NCI-H446 (cell line): ENCODE data around the gene ZNF236.
A peak's percentile ranks its signal among the peaks of the same experiment; 100 is the strongest.

Experiments
- DNase-seq, 2 experiments: peaks; one replicate each; lab custom pipeline; 2025; lab: John Stamatoyannopoulos, UW

The ZNF236 gene

GRCh38 chr18:76821356-76821874 is 942 bp upstream of the ZNF236 start:
- no peak for DNase-seq

- peak in 1 of 2 experiments; percentile 57 for DNase-seq
Measured at GRCh38 chr18:76821875-76822505, 367 bp upstream of the ZNF236 start.

GRCh38 chr18:76823161-76823538 is 793 bp downstream of the ZNF236 start:
- no peak for DNase-seq

- DNase-seq, result no peak
Measured at GRCh38 chr18:76823587-76824011, 1.2 kb downstream of the ZNF236 start.

- no peak for DNase-seq
Measured at GRCh38 chr18:76824145-76824676, 1.9 kb downstream of the ZNF236 start.

GRCh38 chr18:76824754-76825153 is 2.4 kb downstream of the ZNF236 start:
- DNase-seq, result no peak

GRCh38 chr18:76827205-76828200 is 5.1 kb downstream of the ZNF236 start:
- DNase-seq, result no peak

- DNase-seq, result no peak
Measured at GRCh38 chr18:76834379-76834778, 12.0 kb downstream of the ZNF236 start.

GRCh38 chr18:76835380-76835779 is 13.0 kb downstream of the ZNF236 start:
- no peak for DNase-seq

GRCh38 chr18:76837071-76837470 is 14.7 kb downstream of the ZNF236 start:
- no peak for DNase-seq

- no peak for DNase-seq
Measured at GRCh38 chr18:76838182-76838581, 15.8 kb downstream of the ZNF236 start.

- no peak for DNase-seq
Measured at GRCh38 chr18:76839086-76839794, 16.9 kb downstream of the ZNF236 start.

- no peak for DNase-seq
Measured at GRCh38 chr18:76842837-76843530, 20.6 kb downstream of the ZNF236 start.

GRCh38 chr18:76844144-76844543 is 21.8 kb downstream of the ZNF236 start:
- DNase-seq, result no peak

- DNase-seq, result no peak
Measured at GRCh38 chr18:76844742-76845477, 22.6 kb downstream of the ZNF236 start.

- DNase-seq, result no peak
Measured at GRCh38 chr18:76846217-76846616, 23.9 kb downstream of the ZNF236 start.

GRCh38 chr18:76847916-76848315 is 25.6 kb downstream of the ZNF236 start:
- no peak for DNase-seq

- DNase-seq, result no peak
Measured at GRCh38 chr18:76850112-76850511, 27.8 kb downstream of the ZNF236 start.

GRCh38 chr18:76855594-76855993 is 33.2 kb downstream of the ZNF236 start:
- no peak for DNase-seq

GRCh38 chr18:76857476-76857875 is 35.1 kb downstream of the ZNF236 start:
- no peak for DNase-seq
